Colon (tissue), 2 donors: ENCODE results near the gene CST7.

Experiments used
- FAIRE-seq: peaks from 2 replicates; lab custom pipeline; 2012; peaks lifted over from hg19 to GRCh38; lab: Jason Lieb, UNC
- donor health status: control.
- donor health status: control.

CST7 gene

DNA sequence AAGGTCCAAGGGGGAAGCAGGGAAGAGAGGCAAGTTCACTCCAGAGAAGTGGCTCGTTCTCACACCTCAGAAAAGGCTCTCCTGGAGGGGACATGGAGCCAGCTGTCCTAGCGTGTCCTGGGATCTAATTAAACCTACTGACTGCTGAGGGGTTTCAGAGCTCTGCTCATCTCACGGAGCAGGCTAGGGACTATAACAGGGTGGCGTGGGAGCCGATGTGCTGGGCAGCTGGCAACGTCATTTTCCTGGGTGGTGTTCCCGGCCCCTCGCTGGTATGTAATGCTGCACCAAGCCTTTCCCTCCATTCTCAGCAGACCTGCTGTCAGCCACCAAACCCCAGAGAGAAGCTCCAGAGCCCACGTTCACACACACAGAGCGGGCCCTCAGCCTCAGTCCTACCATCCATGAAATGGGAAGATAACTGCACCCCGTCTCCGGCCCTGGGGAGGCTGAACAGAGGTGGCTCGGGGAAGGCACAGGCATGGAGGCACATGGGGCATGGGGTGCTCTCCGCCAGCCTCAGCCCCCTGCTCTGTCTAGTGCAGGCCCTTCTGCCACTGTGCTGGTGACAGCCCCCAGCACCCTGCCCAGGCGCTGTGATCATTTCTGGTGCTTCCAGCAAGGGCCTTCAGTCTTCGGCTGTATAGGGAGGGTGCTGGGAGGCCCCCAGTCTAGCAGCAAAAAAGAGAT is 1.9 kb downstream of the CST7 start:
- FAIRE-seq: no peak

DNA sequence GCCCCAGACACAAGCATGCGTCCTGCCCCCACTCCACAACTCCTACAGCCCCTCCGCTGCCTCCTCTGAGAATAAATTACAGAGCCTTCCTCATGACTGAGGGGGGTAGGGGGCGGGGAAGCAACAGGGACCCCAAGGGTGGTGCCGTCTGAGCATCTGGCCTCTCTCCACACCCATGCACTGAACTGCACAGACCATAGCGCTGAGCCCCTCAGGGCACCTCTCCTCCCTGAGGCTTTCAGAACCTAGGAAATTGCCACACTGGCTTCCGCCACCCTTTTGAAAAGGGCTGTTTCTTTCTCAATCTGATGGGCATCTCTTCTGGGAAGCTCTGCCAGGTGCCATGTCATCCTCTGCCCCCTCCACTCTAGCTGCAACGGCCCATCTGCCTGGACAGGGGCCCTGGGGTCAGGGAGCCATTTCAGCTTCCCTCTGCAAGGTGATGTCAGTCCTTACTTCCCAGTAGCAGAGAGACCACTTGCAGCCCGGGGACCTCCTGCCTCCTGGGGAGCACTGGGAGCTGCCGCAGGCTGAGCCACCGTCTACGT is 2.5 kb downstream of the CST7 start:
- FAIRE-seq: no peak

GRCh38 chr20:24952376-24953208 is 3.5 kb downstream of the CST7 start:
- FAIRE-seq: no peak

- FAIRE-seq: no peak
Observed at GRCh38 chr20:24953209-24953575, 4.1 kb downstream of the CST7 start.

DNA sequence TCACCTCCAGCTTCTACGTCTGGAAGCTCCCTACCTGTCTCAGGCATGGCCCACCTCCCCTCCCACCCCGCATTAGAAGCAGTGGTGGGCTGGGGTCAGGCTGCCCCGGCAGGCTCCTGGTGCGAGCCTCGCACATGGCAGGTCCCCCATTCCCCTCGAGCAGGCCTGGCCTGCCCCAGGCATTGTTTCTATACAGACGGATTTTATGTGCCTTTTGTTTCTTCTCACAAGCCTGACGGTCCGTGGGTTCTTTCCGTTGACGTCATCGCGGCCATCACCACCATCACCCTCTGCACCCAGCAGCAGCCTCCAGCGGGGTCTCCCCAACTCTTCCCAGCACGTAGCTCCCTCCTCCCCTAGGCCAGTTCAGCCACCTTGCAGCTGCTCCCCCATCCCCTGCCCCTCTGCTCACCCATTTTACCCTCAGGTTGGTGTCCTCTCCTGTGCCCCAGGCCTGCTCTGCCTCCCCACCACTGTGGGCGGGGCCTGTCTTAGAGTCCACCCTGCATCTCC is 4.6 kb downstream of the CST7 start:
- FAIRE-seq: no peak

GRCh38 chr20:24954151-24954550 is 5.1 kb downstream of the CST7 start:
- FAIRE-seq: no peak

GRCh38 chr20:24954566-24954965 is 5.5 kb downstream of the CST7 start:
- FAIRE-seq: no peak

DNA sequence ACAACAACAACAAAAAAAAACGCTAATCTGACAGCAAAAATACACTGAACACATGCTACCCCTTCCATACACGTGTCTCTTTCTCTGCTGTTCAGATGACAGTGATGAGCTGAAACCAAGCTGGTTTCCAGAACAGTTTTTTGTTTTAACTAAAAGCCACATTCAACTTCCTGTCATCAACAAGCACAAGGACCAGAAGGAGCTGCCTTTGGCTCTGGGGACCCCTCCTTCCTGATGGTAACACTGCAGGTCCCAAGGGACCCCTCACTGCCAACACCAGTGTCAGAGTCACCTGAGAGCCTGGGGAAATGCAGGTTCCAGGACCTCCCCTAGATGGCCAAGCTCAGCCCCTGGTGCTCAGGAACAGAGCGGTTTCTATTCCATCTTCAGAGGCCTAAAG is 6.0 kb downstream of the CST7 start:
- FAIRE-seq: no peak

GRCh38 chr20:24956001-24956841 is 7.2 kb downstream of the CST7 start:
- no peak for FAIRE-seq

DNA sequence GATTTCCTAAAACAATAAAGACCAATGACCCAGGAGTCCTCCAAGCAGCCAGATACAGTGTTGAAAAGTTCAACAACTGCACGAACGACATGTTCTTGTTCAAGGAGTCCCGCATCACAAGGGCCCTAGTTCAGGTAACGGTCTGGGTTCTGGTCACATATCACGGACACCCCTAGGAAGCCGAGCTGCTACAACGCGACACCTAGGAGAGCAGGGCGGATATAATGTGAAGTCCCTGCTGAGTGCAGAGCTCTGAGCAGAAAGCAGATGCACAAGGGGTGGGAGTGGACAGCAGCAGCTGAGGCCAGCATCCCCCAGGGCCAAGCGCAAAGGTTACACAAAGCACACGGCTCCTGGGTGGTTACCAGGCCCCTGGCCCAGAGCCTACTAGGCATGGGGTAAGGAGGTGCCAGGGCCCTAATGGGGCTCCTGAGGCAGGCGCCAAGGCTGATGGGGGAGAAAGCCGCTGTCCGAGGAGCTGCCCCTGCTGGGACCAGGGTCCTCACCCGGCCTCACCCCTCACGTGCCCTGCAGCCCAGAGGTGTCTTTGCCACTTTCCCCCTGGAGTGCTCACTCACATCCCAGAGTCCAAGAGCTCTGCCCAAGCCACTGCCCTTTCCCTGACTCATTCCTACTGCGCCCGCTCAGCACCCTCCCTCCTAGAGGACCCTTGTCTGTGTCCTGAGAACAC is 8.4 kb downstream of the CST7 start:
- no peak for FAIRE-seq

- FAIRE-seq: no peak
Observed at GRCh38 chr20:24958506-24959385, 9.7 kb downstream of the CST7 start.

DNA sequence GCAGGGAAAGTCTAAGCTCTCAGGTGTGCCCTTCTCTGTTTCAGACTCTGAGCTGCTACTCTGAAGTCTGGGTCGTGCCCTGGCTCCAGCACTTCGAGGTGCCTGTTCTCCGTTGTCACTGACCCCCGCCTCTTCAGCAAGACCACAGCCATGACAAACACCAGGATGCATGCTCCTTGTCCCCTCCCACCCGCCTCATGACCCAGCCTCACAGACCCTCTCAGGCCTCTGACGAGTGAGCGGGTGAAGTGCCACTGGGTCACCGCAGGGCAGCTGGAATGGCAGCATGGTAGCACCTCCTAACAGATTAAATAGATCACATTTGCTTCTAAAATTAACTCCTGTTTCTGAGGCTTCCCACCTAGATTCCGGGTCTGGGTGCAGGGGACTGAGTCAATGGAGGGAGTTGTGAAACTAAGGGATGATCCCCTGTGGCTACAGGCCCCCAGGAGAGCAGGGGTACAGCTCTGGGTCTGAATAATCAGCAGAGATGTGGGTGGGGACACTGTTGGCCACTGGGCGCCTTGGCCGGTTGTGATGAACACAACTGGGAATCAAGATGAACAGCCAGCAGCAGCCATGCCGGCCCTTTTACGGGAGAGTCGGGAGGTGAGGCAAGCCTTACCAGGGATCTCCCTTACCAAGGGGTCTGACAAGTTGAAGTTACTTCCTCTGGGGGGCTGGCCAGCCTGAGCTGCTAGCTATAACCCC is 10.7 kb downstream of the CST7 start:
- FAIRE-seq: no peak

GRCh38 chr20:24960302-24960801 is 11.3 kb downstream of the CST7 start:
- no peak for FAIRE-seq

DNA sequence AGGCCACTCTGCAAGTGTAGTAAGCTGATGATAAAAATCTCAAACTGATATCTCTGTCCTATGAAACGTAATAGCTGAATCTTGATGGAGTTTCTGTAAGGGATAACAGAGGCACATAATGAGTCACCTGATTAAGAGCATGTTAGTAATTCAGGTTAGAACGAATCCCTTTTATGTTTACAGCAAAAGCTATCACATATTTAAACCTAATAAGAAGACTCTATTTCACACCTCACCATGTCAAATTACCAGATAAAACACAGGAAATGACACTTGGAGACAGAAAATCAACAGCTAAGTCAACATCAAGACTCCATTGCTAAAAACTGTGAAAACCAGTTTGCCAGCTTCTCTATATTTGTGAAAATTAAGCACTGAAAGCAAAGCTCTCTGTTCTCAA is 11.8 kb downstream of the CST7 start:
- no peak for FAIRE-seq

DNA sequence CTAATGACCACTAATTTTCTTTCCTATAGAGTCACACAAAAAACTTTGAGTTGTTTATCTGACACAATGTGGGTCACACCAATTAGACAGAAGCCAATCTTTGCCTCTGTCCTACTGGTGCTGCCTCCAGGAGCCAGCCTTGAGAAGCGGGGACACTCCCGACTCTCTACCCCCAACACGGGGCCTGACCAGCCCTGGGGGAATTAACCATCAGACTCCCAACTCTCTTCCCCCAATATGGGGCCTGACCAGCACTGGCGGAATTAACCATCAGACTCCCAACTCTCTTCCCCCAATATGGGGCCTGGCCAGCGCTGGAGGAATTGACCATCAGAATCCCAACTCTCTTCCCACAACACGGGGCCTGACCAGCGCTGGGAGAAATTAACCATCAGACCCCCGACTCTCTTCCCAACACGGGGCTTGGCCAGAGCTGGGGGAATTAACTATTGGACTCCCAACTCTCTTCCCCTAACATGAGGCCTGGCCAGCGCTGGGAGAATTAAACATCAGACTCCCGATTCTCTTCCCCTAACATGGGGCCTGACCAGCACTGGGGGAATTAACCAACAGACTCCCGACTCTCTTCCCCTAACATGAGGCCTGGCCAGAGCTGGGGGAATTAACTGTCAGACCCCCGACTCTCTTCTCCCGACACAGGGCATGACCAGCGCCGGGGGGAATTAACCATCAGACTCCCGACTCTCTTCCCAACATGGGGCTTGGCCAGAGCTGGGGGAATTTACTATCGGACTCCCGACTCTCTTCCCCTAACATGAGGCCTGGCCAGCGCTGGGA is 12.5 kb downstream of the CST7 start:
- no peak for FAIRE-seq

- FAIRE-seq: no peak
Observed at GRCh38 chr20:24962182-24962492, 13.1 kb downstream of the CST7 start.

GRCh38 chr20:24962510-24962909 is 13.4 kb downstream of the CST7 start:
- no peak for FAIRE-seq

DNA sequence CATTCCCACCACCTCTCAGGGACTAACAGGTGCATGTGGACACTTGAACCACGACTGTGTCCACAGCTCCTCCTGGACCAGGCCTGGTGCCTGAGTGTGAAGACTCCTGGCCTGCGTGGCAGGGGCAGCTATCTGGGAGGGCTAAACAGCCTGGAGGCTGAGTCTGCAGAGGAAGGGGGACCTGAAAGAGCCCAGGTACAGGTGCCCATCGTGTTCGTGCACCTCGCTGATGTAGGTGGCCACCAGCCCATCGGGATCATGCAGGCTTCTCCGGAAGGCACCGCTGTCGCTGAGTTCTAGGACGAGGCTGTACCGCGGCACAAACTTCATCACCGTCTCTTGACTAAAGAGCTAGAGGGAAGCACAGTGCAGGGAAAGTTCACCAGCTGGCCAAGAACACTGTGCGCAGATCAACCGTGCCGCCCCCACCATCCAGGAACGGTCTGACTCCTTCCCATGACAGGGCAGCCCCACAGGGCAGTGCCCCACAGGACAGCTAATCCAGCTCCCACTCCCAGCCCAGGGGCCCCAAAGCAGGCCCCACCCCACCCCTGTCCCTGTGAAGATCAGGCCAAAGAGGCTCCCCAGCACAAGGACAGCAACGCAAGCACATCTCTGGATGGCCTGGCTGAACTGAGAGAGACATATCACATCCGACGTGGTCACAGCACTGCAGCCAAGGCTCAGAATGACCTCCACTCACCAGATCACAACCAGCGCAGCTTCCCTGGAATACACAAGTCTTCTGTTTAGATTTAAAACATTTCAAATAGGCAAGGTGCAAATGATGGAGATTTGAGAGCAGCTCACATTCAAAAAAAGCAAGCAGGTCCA is 14.8 kb downstream of the CST7 start:
- FAIRE-seq: no peak
